GM08714 (cell line): ENCODE measurements around the gene TAGLN.

Experiments
- H3K4me3 ChIP-seq: fragments of 200-500 bp; sonication (Bioruptor generic); 2 replicates; pipeline ENCODE4 v1.5.1; 2014; ENCODE audit warnings: mild to moderate bottlenecking, low read length, inconsistent platforms
- ZNF274 ChIP-seq: IDR thresholded peaks from 2 replicates; pipeline ENCODE4 v1.6.1; 2012; ENCODE audit warnings: mild to moderate bottlenecking, low read depth, low read length

TAGLN gene

GRCh38 chr11:117210620-117211019 lies 11.4 kb downstream of the TAGLN start:
- no peak for TF ChIP-seq ZNF274
- no peak overlapping the region for H3K4me3 ChIP-seq

- TF ChIP-seq ZNF274 = no peak
- H3K4me3 ChIP-seq = no peak overlapping the region
Measured at GRCh38 chr11:117212697-117213355, 13.7 kb downstream of the TAGLN start.

- no peak for TF ChIP-seq ZNF274
- H3K4me3 ChIP-seq = no peak overlapping the region
Measured at GRCh38 chr11:117214404-117215110, 15.4 kb downstream of the TAGLN start.

DNA sequence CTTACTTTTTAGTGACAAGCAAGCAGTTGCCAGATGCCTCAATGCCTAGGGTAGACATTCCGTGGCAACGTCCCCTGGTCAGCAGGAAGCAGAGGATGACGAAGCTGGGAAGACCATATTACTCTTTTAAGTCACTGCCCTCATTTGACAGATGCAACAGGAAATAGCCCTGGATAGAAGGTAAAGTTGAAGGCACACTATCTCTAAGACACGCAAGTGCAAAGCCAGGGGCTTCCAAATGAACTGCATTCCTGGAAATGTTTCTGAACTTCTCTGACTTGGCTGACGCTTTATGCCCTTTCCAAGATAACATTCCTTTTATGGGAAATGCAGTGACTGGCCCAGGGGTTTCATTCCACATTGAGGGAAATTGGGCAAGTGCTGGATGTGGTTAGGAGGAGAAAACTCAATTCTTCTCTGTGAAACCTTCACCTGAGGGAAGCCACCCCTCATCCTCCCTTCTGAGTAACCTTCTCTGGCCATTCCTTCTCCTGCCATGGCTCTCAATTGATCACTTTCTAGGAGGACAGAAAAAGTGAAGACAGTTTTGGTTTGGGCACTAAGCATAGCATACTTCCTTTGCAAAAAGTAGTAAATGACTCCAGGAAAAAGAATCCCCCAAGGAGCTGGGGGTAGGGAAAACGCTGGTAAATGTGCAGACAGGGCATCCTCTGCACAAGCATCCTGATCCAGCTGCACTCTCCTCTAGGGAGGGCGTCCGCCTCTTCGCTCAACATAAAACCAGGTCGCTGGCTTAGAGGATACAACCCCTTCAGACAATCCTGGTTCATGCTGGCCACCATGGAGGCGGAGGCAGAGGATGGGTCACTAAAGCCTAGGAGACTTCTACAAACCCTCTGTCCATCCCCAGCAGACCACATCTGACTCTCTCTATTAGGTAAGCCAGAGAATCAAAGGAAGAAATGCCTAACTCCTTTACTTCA lies 18.2 kb downstream of the TAGLN start:
- no peak overlapping the region for H3K4me3 ChIP-seq
- no peak for TF ChIP-seq ZNF274

DNA sequence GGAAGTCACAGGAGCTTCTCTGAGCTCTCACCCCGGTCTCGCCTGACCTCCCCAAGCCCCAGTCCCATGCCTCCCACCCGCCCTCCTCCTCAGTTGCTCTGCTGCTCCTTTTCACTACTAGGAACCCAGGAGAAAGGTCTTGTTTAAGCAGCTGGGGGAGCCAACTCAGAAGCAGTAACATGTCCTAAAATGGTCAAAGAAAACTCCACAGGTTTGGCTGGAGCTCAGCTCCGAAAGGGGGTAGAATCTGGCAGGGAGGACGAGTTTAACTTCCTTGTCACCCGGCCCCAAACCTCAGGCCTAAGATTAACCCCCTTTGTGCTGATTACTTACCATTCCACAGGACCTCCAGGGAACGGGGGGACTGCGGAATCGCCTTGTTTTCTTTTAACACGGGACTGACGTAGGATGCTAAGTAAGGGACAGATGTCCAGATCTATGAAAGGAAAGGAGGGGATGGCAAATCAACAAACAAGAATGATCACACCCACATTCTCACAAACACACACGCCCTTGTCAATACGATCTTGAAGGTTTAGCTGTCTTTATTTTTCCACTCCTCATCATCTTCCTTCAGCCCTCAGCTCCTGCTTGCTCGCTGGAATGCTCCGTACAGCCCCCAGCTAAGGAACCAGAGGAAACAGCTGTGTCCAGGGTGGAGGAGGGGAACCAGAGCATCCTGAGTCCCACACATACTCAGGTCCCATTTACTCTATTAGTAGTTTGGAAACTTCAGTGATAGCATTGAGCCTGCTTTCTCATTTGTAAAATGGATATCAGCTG lies 19.2 kb downstream of the TAGLN start:
- no peak overlapping the region for H3K4me3 ChIP-seq
- no peak for TF ChIP-seq ZNF274

GRCh38 chr11:117219001-117219400 lies 19.8 kb downstream of the TAGLN start:
- TF ChIP-seq ZNF274 = no peak
- H3K4me3 ChIP-seq = no peak overlapping the region

GRCh38 chr11:117219455-117219854 lies 20.3 kb downstream of the TAGLN start:
- no peak for TF ChIP-seq ZNF274
- H3K4me3 ChIP-seq = no peak overlapping the region

GRCh38 chr11:117219995-117220394 lies 20.8 kb downstream of the TAGLN start:
- no peak for TF ChIP-seq ZNF274
- H3K4me3 ChIP-seq = no peak overlapping the region

- no peak for TF ChIP-seq ZNF274
- no peak overlapping the region for H3K4me3 ChIP-seq
Measured at GRCh38 chr11:117220568-117220967, 21.4 kb downstream of the TAGLN start.

DNA sequence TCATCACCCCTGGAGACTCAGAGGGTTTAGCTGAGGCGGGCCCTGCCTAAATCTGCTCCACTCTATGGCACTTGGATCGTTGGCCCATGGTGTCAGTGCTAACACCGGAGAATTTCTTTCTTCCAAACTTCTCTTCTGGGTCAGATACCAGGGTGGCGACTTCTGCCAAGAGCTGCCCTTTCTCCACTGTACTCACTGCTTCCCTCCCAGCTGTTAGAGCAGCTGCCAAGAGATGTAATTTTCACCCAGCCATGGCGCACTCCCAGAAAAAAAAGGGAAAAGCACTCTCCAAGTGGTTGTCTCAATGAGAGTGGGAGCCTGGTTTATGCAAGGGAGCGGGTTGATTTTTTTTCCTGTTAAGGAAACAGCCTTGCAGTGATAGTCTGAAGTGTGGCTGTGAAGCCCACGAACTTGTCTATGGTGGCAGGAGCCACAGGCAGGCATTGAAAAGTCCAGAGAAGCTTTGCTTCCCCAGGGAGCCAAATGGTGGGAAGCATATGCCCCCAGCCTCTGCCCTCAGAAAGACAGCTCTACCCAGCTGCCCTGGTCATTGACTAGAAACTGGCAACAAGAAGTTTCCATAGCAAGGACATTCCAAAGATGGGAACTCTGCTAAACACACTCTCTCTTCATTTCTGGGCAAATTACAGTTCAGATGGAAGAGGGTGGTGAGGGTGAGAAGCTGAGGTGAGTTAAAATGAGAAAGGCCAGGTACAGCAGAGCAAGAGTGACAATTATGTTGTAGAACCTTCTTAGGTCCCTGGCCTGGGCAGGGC lies 22.0 kb downstream of the TAGLN start:
- no peak overlapping the region for H3K4me3 ChIP-seq
- no peak for TF ChIP-seq ZNF274

GRCh38 chr11:117221775-117222517 lies 22.8 kb downstream of the TAGLN start:
- TF ChIP-seq ZNF274 = no peak
- no peak overlapping the region for H3K4me3 ChIP-seq

DNA sequence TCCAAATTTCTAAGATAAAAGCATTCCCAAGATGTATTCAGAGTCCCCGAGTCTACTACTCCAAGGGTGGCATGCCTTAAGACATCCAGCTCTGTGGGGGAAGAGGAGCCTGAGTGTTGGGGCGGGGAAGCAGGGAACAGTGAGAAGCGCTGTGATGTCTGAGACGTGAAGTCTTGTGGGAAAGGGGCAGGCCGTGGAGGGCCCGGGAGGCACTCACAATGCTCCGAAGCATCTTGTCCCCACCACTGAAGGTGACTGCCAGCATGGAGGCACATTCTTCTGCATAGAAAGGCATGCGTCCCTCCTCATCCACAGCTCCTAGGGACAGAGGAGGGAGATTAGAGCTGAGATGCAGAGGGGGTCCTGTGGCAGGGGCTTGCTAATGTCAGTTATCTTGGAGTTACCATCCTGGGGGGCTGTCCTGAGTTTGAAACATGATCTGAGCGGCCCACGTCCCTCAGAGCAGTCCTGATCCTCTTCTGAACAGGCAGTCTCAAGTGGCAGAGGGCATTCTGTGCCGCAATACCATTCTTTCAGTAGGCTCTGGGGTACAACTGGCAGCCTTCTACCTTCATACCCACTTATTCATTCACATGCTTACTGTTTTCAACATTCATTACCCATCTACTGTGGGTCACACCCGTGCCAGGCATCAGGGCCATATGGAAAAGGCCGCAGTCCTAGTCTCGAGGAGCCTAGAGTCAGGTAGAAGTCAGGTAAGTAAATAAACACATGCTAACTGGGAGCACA lies 24.0 kb downstream of the TAGLN start:
- H3K4me3 ChIP-seq = no peak overlapping the region
- TF ChIP-seq ZNF274 = no peak
